HG03575 (cell line): ENCODE data around the gene DPH2.

ENCODE experiments used
- ATAC-seq: cut with Tn5 transposase; IDR thresholded peaks from one replicate; pipeline ENCODE4 v1.9.1; 2021; ENCODE audit not compliant: unreplicated experiment, insufficient number of reproducible peaks, low FRiP score; ENCODE audit errors: extremely low read depth

The DPH2 gene

DNA sequence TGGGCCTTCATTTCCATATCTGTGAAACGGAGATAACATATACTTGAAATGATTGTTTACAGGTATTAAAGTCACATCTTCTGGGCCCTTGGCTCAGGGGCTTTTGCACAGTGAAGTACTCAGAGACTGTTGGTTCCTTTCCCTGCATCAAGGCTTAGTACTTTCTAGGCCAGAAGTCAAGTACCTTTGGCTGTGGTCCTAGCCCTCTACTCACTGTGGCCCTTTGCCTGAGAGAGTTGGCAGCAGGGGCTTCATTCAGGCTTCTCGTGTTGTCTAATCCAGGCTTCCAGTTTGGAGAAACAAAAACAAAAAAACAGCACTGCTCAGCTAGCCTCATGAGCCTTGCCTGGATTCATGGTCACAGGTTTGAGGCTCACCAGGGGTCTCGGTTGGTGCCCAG is 8.1 kb upstream of the DPH2 start:
- no peak for ATAC-seq

DNA sequence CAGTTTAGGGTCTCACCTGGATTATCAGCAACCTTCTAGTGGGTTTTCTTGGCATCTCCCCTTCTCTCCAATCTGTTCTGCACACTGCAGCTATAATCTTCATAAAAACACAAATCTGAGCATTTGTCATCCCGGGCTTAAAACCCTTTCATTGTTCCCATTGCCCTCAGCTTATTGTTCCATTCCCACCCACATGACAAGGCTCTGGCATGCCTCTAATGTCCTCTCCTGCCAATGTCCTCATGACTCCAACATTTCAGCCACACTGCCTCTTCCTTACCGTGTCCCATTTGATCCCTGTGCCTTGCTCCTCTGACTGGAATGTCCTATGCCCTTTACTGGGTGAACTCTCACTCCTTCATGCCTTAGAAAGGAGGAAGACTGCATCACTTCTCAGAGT is 7.5 kb upstream of the DPH2 start:
- no peak for ATAC-seq

DNA sequence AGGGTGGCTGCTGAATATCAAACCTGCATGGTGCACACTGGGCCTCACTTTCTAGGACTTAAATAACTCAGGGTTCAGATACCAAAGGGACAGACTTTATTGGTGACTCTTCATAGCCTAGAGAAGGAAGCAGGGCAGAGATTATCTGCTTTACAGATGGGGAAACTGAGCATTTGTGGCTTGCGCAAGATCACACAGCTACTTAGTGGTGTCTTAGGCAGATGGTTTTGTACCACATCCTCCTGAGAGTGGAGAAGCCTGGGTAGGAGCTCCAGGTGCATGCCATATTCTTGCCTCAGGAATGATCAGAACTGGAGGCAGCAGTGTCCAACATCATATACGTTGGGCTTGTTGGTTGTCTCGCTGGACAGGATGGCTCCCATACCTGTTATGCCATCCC is 6.8 kb upstream of the DPH2 start:
- no peak for ATAC-seq

DNA sequence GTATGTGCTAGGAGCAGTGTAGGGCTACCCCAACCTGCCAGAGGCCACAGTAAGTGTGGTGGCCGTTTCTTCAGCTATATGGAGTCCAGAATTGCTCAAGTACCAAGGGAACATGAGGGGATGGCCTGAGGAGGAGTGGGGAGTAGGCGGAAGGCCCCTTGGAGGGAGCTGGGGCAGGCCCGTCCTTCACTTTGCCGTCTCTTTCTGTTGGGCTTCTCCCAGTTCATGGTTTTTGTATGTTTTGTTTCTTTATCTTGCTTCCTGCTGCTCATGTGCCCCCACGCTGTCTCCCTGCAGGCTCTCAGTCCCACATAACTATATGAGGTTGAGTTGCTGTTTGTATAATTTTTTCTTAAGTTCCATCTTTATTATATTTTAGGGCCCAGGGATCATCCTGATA is 5.9 kb upstream of the DPH2 start:
- no peak for ATAC-seq

DNA sequence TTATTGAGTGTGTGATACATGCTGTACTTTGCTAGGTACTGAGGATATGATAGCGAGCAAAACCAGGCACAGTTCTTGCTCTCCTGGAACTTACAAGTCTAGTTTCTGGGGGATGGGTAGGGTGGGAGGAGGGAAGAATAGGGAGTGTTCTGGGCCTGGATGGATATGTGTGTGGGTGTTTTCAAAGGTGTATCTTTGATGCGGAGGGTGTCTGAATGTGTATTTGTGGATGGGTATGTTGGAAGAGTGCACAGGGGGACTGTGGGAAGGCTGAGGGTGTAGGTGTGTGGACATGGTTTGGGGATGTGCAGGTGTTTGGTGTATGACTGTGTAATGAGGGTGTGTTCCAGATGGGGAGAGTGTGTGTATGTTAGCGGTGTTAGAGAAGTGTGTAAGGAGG is 4.5 kb upstream of the DPH2 start:
- no peak for ATAC-seq

DNA sequence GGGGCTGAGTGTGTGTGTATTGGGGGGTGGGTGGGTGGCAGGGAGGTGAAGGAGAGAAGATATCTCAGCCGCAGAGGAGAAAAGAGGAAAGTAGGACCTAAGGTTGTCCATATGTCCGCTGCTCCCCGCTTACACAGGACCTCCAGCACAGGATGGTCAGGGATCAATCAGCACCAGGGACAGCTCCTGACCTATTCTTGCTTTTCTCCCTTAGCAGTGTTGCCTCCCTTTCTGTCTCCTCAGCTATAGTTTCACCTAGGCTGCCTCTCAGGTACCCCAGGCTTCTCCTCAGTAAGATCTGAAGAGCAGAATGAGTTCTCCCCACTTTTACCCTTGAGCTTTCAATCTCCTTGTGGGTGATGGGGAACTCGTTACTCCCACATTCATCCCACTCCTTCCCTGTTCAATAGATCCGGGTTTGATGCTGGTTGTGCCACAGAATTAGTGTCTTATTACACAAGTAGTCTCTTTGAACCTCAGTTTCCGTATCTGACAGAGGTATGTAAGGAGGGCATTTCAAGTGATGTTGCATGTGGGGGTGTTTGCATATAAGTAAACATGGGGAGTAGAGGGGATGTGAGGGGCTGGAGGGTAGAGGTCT is 1.4 kb upstream of the DPH2 start:
- ATAC-seq = no peak

DNA sequence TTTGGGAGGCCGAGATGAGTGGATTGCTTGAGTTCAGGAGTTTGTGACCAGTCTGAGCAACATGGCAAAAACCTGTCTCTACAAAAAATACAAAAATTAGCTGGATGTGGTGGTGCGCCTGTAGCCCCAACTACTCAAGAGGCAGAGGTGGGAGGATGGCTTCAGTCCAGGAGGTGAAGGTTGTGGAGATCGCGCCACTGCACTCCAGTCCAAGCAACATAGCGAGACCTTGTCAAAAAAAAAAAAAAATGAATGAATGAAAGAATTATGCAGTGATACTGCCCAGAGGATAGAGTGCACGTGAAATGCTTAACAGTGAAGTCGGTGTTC is 429 bp upstream of the DPH2 start:
- ATAC-seq = no peak

DNA sequence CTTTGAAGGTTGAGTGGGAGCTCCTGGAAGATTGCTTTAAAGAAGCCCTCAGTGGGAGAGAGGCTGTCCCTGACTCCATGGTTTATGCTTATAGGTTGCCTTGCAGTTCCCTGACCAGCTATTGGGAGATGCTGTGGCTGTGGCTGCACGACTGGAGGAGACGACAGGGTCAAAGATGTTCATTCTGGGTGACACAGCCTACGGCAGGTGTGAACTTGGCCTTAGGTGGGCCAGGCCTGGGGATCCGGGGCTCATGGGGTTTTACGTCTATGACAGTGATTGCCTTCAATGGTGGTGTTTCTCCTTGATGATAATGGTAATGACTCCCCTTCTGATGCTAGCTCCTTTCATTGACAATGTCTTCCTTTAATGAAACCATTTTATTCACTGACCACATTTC is 692 bp downstream of the DPH2 start:
- no peak for ATAC-seq

DNA sequence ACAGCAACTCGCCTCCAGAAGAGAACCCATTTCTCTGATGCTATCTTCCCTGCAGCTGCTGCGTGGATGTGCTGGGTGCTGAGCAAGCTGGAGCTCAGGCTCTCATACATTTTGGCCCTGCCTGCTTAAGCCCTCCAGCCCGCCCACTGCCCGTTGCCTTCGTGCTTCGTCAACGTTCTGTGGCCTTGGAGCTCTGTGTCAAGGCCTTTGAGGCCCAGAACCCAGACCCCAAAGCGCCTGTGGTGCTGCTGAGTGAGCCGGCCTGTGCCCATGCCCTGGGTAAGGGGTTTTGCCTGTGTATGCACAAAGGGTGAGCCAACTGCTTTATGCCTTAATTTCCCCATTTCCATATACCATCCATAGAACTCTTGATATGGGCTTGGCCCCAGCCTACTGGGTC is 1.1 kb downstream of the DPH2 start:
- ATAC-seq = no peak

DNA sequence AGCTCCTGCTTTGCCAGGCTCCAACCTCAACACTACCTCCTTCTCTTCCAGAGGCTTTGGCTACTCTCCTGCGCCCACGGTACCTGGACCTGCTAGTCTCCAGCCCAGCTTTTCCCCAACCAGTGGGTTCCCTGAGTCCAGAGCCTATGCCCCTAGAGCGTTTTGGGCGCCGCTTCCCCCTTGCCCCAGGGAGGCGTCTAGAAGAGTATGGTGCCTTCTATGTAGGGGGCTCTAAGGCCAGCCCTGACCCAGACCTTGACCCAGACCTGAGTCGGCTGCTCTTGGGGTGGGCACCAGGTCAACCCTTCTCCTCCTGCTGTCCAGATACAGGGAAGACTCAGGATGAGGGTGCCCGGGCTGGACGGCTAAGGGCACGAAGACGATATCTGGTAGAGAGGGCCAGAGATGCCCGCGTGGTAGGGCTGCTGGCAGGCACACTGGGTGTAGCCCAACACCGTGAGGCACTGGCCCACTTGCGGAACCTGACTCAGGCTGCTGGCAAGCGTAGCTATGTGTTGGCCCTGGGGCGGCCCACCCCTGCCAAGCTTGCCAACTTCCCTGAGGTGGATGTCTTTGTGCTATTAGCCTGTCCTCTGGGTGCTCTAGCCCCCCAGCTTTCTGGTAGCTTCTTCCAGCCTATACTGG is 1.6 kb downstream of the DPH2 start:
- no peak for ATAC-seq

DNA sequence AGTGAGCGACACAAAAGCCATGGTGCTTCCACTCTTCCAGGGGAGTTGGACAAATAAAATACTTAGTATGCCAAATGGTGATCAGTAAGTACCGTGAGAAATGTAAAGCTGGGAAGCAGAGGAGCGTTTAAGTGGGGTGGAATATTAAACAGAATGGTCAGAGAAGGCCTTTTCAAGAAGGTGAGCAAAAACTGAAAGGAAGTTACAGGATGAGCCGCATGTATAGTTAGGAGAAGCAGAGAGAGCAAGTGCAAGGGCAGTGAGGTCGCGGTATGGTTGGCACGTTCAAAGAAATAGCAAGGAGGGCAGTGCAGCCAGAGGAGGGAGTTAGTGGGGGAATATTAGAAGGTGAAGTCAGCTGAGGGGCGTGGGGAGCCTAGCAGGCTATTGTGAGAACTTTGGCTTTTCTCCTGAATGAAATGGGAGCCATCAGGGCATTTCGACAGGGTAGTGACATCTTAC is 4.2 kb downstream of the DPH2 start:
- no peak for ATAC-seq

DNA sequence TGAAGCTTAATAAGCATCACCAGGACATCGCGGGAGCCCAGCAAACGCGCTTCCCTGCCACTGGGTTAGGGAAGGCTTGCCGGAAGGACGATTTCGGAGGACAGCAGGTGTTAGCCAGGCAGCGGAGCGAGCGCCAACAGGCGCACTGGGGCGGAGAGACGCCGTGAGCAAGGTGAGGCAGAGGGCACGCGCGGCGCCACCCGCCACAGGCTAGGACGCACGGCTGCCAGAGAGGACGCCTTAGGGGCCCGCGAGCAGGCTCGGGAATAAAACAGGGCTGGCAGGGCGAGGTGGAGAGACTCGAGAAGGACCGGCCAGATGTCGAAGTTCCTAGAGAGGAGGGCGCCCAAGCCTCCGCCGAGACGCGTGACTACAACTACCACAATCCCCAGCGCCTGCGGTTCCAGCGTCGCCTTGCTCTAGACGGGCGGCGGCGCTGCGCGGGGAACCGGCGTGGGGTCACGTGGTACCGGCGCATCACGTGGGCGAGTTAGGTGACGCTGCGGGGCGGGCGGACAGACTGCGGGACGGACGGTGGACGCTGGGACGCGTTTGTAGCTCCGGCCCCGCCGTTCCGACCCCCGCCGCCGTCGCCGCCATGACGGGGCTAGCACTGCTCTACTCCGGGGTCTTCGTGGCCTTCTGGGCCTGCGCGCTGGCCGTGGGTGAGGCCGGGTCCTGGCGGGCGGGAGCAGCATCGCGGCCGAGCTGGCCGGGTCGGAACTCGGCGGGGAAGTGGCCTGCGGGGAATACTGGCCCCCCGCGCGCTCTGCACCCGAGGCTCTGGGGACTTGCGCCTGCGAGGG is 4.8 kb downstream of the DPH2 start, which contains the start of gene ATP6V0B:
TSS of gene ATP6V0B (plus strand) at position 518 of the 806 bp plus-strand sequence. CDS start at position 599, 81 bp downstream.
- peak; percentile 67 for ATAC-seq

DNA sequence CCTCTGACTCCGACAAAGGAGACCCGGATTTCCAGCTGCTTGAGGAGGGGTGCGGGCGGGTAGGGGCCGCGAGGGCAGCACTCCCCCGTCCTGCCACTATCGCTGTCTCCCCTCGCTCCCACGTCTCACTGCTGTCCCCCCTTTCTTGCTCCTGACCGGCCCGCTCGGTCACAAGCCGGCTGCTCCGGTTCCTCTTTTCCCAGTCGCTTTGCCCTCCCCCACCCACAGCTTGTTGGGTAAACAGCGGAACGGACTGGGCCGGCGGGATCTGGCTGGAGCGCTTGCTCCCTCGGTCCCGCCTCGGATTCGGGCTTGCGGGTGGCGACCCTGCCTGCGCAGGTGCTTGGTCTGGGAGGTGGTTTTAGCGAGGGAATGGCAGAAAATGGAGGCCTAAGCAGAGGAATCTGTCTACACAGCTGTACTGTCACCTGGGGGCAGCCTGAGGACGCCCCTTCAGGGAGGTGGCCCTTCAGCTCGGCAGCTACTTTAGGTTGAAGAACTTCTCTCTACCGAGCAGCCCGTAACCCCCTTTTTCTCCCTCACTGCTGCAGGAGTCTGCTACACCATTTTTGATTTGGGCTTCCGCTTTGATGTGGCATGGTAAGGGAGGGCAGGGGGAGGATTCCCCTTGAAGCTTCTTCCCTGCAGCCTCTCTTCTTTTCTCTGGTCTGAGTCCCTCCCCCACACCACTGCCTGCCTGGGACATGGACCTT is 5.6 kb downstream of the DPH2 start:
- no peak for ATAC-seq

DNA sequence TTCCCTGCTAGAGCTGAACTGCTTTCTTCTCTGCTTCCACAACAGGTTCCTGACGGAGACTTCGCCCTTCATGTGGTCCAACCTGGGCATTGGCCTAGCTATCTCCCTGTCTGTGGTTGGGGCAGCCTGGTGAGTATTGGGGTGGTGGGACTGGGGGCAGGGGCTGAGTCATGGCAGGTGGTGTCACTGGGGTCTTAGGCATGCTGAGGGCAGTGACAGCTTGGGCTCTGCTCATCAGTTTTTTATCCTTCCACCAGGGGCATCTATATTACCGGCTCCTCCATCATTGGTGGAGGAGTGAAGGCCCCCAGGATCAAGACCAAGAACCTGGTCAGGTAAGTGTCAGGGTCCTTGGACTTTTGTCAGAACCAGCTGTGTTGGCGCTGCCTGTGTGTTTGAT is 6.2 kb downstream of the DPH2 start:
- ATAC-seq = no peak

DNA sequence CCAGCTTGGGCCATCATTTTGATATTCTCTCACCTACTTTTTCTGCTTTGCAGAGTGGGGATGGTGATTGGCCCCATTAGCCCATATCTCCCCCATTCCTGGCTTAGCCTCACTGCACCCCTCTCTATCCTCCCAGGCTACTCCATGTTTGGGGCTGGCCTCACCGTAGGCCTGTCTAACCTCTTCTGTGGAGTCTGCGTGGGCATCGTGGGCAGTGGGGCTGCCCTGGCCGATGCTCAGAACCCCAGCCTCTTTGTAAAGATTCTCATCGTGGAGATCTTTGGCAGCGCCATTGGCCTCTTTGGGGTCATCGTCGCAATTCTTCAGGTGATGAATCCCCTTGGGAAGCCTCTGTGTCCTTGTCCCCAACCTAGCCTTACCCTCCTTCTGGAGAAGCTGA is 7.1 kb downstream of the DPH2 start:
- ATAC-seq = no peak

DNA sequence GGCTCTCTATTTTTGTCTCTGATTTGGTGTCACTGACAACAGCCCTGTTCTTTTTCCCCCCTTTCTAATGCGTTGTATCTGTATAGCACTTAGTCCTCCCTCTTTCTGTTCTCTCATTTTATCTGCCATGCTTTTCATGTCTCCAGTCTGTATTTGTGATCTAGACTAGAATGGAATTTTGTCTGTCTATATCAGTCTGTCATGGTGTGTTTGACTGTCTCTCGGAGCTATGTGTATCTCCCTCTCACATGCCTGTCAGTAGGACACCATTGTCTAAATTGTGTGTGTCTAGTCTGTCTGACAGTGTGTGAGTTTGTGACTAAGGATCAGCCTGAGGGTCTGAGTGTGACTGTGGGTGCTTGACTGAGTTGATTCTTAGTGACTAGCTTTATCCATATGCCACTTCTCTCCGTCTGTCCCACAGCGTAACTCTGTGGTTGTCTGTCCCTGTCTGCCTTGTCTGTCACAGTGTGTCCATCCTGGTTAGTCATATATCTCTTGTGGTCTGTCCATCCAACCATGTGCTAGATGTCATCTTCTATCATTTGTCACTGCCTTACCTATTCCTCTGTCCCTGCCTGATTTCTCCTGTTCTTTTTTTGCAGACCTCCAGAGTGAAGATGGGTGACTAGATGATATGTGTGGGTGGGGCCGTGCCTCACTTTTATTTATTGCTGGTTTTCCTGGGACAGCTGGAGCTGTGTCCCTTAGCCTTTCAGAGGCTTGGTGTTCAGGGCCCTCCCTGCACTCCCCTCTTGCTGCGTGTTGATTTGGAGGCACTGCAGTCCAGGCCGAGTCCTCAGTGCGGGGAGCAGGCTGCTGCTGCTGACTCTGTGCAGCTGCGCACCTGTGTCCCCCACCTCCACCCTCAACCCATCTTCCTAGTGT is 7.8 kb downstream of the DPH2 start:
- ATAC-seq = no peak

DNA sequence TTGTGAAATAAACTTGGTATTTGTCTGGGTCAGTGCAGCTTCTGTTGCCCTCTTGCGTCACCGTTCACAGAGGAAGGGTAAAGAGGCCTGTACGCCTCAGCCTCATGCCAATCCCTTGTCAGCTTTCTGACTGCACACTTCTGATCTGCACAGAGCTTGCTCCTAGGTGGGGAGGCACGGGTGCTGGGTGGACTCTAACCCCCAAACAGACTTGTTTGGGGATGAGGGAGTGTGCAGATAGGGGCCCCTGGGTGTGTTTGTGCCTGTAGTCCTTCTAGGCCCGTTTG is 8.4 kb downstream of the DPH2 start:
- ATAC-seq = no peak

DNA sequence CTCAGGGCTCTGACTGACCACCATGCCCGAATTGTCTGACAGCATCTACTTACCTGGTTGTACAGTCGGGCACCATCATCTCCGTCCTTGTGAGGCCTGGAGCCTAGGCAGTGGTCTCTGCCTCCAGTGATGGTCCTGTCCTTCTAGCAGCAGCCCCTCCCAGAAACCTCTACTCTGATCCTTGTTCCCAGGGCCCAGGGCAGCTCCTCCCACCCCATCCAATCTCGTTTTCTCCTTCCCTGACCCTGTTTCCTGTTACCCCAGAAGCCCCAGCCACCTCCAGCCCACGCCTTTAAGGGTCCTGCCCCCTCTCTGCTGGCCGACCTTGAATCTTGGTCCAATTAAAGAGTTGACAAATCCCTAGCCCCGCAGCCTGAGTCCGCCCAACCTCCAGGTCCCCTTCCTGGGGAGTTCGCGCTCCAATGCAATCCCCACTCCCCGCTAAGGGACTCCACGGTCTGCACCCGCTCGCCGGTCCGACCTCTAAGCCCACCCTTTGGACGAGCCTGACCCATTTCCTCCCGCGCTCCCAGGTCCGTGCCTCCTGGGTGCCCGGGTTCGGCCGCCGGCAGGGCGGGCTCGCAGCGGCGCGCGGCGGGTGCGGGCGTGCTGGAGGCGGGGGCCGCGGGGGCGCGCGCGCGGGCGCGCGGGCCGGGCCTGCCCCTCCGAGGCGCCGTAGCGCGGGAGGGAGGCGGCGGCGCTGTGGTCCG is 8.9 kb downstream of the DPH2 start, which contains the start of gene B4GALT2:
TSS of gene B4GALT2 (plus strand) at position 660 of the 710 bp plus-strand sequence. CDS start 1,951 bp downstream, outside the sequence.
- no peak for ATAC-seq

DNA sequence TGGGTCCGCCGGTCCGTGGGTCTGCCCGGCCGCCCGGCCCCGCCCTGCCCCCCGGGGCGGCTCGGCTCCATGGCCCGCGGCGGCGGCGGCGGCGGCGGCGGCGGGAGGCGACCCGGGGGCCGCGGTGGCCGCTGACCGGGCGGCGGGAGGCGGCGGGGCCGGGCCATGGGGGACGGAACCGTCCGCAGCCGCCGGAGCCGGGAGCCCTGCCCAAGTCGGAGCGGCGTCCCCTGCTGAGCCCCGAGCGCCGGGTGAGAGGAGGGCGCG is 9.4 kb downstream of the DPH2 start:
- no peak for ATAC-seq
